KMS-11 (cell line): ENCODE measurements around the gene PLPPR4.

Source experiments
- H2AFZ ChIP-seq: fragments of 200-600 bp; sonication (generic); 2 replicates; pipeline ENCODE4 v1.6.1; 2016; ENCODE audit warnings: antibody characterized with exemption, mixed run types, low read depth
- H3K27ac ChIP-seq: fragments of 200-600 bp; sonication (generic); 2 replicates; pipeline ENCODE4 v1.6.1; 2016; ENCODE audit warnings: mild to moderate bottlenecking, mixed run types
- H3K27me3 ChIP-seq: fragments of 200-600 bp; sonication (generic); 2 replicates; pipeline ENCODE4 v1.6.1; 2017; ENCODE audit warnings: mild to moderate bottlenecking, low read depth, mixed run types, moderate library complexity; ENCODE audit not compliant: insufficient read depth
- H3K36me3 ChIP-seq: fragments of 200-600 bp; sonication (generic); 2 replicates; pipeline ENCODE4 v1.6.1; 2017; ENCODE audit warnings: mild to moderate bottlenecking, mixed run types; ENCODE audit not compliant: insufficient read depth
- H3K4me1 ChIP-seq: fragments of 200-600 bp; sonication (generic); 2 replicates; pipeline ENCODE4 v1.6.1; 2016; ENCODE audit warnings: mild to moderate bottlenecking, low read depth, mixed run types; ENCODE audit not compliant: poor library complexity, severe bottlenecking
- H3K4me2 ChIP-seq: fragments of 200-600 bp; sonication (generic); 2 replicates; pipeline ENCODE4 v1.7.0; 2016; ENCODE audit warnings: mild to moderate bottlenecking, mixed run types
- H3K4me3 ChIP-seq: fragments of 200-600 bp; sonication (generic); IDR thresholded peaks from 2 replicates; pipeline ENCODE4 v1.6.1; 2017; ENCODE audit warnings: low read depth, low read length, mixed read lengths; ENCODE audit not compliant: insufficient read depth
- H3K79me2 ChIP-seq: fragments of 200-600 bp; sonication (generic); 2 replicates; pipeline ENCODE4 v1.6.1; 2016; ENCODE audit warnings: low read depth, mixed run types; ENCODE audit not compliant: insufficient read depth
- H3K9ac ChIP-seq: fragments of 200-600 bp; sonication (generic); 2 replicates; pipeline ENCODE4 v1.6.1; 2016; ENCODE audit warnings: mild to moderate bottlenecking, mixed run types
- H4K20me1 ChIP-seq: fragments of 200-600 bp; sonication (generic); 2 replicates; pipeline ENCODE4 v1.6.1; 2016; ENCODE audit warnings: mild to moderate bottlenecking, mixed run types; ENCODE audit not compliant: insufficient read depth
- CTCF ChIP-seq: fragments of 200-600 bp; sonication (generic); conservative IDR thresholded peaks from 2 replicates; pipeline ENCODE4 v1.6.1; 2017; ENCODE audit warnings: low read depth, mild to moderate bottlenecking, antibody characterized with exemption, low read length, moderate library complexity, mixed read lengths

The PLPPR4 gene

GRCh38 chr1:99266726-99267125 is 2.4 kb downstream of the PLPPR4 start:
- H4K20me1 ChIP-seq: no peaks in the 10 kb centered on the region
- no peak for TF ChIP-seq CTCF
- no peaks in the 10 kb centered on the region for H3K36me3 ChIP-seq
- no peak overlapping the region for H2AFZ ChIP-seq
- H3K4me2 ChIP-seq: no peak overlapping the region
- no peaks in the 10 kb centered on the region for H3K4me1 ChIP-seq
- H3K9ac ChIP-seq: no peak overlapping the region
- H3K27me3 ChIP-seq: no peaks in the 10 kb centered on the region
- no peaks in the 10 kb centered on the region for H3K79me2 ChIP-seq
- H3K27ac ChIP-seq: no peak overlapping the region
- H3K4me3 ChIP-seq: no peak overlapping the region

- Histone ChIP-seq H3K4me3 (no peak overlapping the region), H3K36me3 (no peaks in the 10 kb centered on the region), H4K20me1 (no peaks in the 10 kb centered on the region), H3K27me3 (no peaks in the 10 kb centered on the region), H3K9ac (no peak overlapping the region), H2AFZ (no peak overlapping the region), H3K4me1 (no peaks in the 10 kb centered on the region), H3K4me2 (no peak overlapping the region), H3K79me2 (no peaks in the 10 kb centered on the region), H3K27ac (no peak overlapping the region)
- TF ChIP-seq CTCF: no peak
Observed at GRCh38 chr1:99268021-99268420, 3.7 kb downstream of the PLPPR4 start.

GRCh38 chr1:99269321-99269720 is 5.0 kb downstream of the PLPPR4 start:
- Histone ChIP-seq H3K4me1 (no peaks in the 10 kb centered on the region), H3K36me3 (no peaks in the 10 kb centered on the region), H3K4me2 (no peak overlapping the region), H3K27me3 (no peaks in the 10 kb centered on the region), H3K9ac (no peak overlapping the region), H2AFZ (no peak overlapping the region), H3K27ac (no peak overlapping the region), H4K20me1 (no peaks in the 10 kb centered on the region), H3K4me3 (no peak overlapping the region), H3K79me2 (no peaks in the 10 kb centered on the region)
- TF ChIP-seq CTCF: no peak

- Histone ChIP-seq H3K27me3 (no peaks in the 10 kb centered on the region), H2AFZ (no peak overlapping the region), H3K4me2 (no peak overlapping the region), H3K9ac (no peak overlapping the region), H3K27ac (no peak overlapping the region), H3K36me3 (no peaks in the 10 kb centered on the region), H4K20me1 (no peaks in the 10 kb centered on the region), H3K4me3 (no peak overlapping the region), H3K79me2 (no peaks in the 10 kb centered on the region), H3K4me1 (no peaks in the 10 kb centered on the region)
- TF ChIP-seq CTCF: no peak
Observed at GRCh38 chr1:99270646-99271045, 6.4 kb downstream of the PLPPR4 start.

- no peak for TF ChIP-seq CTCF
Observed at GRCh38 chr1:99271249-99271648, 7.0 kb downstream of the PLPPR4 start.

More at GRCh38 chr1:99271249-99271648, 7.0 kb downstream of the PLPPR4 start:
- Histone ChIP-seq H3K4me1 (no peaks in the 10 kb centered on the region), H4K20me1 (no peaks in the 10 kb centered on the region), H3K4me3 (no peak overlapping the region), H3K36me3 (no peaks in the 10 kb centered on the region), H3K79me2 (no peaks in the 10 kb centered on the region), H2AFZ (no peak overlapping the region), H3K9ac (no peak overlapping the region), H3K27ac (no peak overlapping the region), H3K27me3 (no peaks in the 10 kb centered on the region), H3K4me2 (no peak overlapping the region)
